C1 segment of cervical spinal cord (tissue), 14 donors: ENCODE measurements around the gene MCCC2.
A peak's percentile ranks its signal among the peaks of the same experiment; 100 is the strongest.
"Not testable (repeated sequence)": the region's sequence is repeated elsewhere in the genome, so short reads cannot be mapped to it uniquely, and the experiment has no call there.

ENCODE experiments used
- DNase-seq, 14 donors: peaks; one replicate each; lab custom pipeline; 2025; lab: John Stamatoyannopoulos, UW

MCCC2 gene

DNA sequence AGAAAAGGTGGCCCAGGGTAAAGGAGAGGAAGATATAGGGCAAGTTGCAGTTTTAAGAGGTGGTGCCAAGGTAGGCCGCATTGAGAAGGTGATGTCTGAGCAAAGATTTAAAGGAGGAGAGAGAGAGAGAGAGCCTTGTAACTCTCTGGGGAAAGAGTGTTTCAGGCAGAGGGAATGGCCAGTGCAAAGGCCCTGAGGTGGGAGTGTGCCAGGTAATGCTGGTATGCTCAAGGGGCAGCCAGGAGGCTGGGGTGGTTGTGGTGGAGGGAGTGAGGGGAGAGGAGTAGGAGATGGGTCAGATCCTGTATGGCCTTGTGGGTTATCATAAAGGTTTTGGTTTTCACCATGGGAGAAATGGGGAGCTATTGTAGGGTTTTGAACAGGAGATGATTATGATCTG is 9.9 kb downstream of the MCCC2 start:
- DNase-seq, result no peak

DNA sequence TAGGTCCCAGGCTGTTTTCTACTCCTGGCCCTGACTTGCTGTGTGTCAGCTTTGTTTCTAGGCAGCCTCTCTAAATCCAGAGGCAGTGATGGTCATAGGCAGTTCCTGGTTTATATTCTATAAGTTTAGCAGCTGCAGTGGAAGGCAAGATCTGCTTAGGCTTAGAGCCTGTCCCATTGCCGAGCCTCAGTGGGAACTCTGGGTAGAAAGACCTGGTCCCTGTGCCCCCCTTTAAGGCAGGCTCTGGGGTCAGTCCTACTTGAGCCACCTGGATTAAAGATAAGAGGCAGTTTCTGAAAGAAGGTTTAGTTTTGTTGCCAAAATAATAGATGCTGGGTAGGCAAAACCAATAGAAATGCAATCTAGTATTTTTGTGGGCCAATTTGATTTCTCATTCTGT is 13.6 kb downstream of the MCCC2 start:
- DNase-seq, result no peak

DNA sequence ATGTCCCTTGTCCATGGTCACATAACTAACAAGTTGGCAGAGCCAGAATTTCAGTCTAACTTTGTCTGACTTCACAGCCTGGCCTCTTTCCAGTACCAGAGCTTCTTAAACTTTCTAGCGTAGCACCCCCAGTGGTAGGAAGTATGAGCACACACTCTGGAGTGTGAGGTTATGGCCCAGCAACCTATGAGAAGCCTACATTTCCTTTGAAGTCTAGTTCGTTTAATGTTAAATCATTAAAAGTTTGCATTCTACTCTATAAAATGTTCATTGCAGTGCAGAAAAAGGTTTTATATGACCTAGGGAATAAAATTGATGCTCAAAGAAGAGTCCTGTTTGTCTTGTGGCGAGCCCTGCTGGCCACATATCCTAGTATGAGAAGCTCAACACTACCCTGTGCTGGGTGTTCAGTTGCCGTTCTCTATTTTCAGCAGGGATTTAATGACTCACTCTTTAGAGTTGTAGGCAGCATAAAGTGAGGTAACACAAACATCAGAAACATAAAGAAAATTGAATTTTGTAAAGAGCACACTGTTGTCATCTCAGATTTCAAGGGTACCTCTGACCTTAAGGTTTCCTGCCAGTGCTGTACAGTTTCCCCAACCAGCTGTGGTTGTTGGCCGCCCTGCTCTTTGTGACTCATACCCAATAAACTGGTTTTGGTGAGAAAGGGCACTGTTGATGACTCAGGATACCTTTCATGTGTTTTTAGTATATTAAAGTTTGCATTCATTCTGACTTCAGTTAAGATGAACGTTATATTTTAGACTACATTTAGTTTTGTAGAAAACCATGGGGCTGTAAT is 14.3 kb downstream of the MCCC2 start:
- DNase-seq, result peak in 1 of 14 donors; percentile 2

DNA sequence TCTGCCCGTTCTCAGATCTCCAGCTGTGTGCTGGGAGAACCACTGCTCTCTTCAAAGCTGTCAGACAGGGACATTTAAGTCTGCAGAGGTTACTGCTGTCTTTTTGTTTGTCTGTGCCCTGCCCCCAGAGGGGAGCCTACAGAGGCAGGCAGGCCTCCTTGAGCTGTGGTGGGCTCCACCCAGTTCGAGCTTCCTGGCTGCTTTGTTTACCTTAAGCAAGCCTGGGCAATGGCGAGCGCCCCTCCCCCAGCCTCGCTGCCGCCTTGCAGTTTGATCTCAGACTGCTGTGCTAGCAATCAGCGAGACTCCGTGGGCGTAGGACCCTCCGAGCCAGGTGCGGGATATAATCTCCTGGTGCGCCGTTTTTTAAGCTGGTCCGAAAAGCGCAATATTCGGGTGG is 22.8 kb downstream of the MCCC2 start:
- DNase-seq, result not testable (repeated sequence)

DNA sequence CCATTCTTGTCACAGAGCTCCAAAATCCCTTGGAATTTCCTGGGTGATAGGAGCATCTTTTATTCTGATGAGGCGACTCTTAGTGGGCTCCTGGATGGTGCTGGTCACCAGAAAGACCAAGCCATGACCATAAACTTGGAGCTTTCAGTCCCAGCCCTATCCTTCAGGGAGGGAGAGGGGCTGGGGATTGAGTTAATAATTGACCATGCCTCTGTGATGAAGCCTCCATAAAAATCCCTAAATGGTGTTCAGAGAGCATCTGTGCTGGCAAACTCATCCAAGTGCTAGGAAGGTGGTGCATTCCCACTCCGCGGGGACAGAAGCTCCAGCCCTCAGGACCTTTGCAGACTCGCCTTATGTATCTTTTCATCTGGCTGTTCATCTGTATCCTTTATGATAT is 28.7 kb downstream of the MCCC2 start:
- no peak for DNase-seq

DNA sequence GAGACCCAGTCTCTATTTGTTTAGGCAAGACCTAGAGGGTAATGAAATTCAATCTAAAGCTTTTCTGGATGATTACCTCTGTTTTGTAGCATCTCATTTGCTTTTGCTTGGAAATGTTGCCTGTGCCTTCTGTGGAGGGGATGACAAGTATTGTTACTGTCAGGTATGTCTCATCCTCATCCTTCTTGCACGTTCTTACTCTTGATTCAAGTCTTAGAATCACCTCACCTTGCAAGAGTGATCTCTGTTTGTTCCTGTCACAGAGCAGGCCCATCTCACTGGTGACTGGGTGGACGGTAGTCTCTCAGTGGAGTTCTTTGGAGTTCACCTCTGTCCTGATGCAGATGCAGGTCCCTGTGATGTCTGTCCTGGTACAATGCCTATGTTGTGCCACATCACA is 33.5 kb downstream of the MCCC2 start:
- no peak for DNase-seq

DNA sequence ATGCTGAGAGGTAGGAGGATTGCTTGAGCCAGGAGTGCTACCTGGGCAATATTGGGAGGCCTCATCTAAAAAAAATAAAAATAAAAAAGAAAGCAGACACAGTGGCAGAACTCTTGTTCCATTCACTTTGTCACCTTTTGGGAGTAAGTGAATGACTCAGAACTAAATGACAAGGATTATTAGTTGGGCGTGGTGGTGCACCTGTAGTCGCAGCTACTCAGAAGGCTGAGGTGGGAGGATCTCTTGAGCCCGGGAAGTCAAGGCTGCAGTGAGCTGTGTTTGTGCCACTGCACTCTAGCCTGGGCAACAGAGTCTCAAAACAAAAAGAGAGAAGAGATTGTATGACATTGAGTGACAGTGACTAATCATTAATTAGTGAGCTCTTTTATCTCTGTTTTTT is 34.1 kb downstream of the MCCC2 start:
- DNase-seq, result no peak

DNA sequence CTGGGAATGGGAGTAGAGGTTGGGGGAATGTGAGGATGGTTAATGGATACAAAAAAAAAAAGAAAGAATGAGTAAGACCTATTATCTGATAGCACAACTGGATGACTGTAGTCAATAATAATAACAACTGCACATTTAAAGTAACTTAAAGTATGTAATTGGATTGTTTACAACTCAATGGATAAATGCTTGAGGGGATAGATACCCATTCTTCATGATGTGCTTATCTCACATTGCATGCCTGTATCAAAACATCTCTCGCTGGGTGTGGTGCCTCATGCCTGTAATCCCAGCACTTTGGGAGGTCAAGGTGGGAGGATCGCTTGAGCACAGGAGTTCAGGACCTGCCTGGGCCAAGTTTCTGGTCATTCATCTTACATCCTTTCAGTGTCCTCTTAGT is 34.6 kb downstream of the MCCC2 start:
- DNase-seq, result no peak

DNA sequence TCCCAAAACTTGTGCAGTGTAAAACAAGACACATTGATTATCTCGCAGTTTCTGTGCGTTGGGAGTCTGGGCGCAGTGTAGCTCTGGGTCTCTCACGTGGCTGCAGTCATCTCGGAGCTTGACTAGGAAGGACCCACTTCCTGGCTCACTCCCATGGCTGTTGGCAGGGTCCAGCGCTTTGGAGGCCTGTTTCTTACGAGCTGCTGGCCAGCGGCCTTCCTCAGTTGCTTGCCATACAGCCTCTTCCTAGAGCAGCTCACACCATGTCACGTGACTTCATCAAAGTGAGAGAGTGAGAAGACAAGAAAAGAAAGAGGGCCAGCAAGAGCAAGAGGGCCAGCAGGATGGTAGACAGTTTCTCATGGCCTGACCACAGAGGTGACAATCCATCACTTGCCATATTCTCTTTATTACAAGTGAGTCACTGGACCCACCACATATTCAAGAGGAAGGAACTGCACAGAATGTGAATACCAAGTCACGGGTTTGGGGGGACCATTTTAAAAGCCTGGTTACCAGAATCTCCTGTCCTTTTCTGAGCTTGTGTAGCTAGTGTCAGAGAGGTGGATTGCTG is 36.2 kb downstream of the MCCC2 start:
- DNase-seq, result peak in 6 of 14 donors; percentile 3 to 54 (median 32)

DNA sequence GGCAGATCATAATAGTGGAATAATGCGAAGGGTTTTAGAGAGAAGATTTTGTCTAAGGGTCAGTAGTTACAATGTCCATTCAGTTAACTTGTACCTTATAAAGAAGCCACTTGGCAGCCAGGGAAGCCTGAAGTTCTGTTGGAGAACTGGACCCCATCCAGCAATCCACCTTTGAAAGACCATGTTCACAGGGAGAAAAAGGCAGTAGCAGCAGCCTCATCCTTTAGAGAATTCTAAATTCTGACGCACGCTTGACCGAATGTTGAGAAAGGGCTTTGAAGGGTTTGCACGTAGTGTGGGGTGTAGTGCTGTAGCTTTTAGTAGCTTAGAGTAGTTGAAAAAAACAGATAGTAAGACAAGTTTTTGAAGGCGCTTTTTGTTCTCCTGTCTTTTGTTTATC is 42.8 kb downstream of the MCCC2 start:
- DNase-seq, result peak in 2 of 14 donors; percentile 4 to 7

DNA sequence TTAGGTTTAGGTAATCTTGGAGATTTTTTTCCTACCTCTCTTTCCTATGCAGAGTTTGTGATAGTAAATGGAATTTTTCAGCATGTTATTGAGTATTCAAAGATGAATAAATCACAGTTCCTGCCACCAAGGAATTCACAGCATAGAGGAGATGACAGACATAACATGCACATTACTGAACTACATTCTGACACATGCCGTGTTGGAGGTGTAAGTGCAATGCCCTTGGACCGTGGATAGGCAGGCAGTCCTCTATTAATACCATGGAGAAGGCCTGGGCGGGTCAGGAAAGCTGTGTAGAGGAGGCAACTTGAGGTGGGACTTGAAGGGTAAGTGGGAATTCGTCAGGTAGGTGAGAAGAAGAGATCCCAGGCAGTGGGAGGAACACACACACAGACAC is 43.9 kb downstream of the MCCC2 start:
- no peak for DNase-seq

DNA sequence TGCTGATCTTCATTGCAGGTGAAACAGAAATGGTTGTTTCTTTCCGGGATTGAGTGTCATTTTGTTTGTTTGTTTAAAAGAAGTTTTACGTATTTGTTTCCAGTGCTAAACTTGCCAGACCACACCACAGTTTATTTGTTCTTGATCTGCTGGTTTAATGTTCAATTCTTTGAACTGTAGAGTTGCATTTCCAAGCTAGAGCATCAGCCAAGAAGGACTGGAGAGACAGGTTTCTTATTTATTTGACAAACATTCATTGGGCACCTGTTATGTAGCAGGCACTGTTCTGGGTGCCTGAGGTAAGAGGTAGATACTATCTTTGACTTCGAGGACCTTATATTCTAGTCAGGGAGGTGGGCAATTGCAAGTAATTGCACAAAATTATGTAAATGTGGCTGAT is 45.0 kb downstream of the MCCC2 start:
- DNase-seq, result no peak

DNA sequence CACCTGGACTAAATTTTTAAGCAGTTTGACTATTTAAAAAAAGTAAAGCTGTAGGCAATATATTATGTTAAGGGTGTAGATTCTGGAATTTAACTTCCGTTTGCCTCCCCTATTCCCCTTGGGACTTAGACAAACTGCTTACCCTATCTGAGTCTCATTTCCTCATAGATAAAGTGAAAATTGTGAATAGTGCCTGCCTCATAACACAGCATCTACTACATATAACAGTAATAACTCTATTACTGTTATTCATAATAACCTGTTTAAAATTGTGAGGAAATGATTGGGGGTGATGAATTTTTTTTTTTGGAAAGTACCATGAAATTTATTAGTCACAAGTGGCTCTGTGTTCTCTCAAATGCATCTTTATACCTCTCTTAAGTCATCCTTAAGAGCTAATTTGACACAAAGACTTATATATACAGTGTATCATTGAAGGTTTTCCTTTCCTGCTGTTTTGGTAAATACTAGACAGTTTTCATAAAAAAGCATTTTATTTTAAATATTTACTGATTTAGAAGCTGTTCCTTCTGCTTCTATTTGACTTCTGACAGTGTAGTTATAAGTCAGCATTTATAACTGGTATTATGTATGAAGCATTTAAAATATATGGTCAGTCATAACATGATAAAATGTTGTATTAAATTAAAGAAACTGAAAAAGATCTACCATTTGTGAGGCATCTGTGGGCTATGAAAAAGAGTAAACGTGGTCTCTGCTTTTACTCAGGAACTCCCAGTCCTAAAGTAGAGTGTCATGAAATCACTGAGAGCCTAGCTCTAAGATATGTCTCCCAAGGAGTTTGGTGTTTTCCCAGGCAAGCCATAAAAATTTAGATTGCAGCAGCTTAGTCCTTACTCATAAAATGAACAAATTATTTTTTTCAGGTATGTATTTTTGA is 46.4 kb downstream of the MCCC2 start:
- no peak for DNase-seq

DNA sequence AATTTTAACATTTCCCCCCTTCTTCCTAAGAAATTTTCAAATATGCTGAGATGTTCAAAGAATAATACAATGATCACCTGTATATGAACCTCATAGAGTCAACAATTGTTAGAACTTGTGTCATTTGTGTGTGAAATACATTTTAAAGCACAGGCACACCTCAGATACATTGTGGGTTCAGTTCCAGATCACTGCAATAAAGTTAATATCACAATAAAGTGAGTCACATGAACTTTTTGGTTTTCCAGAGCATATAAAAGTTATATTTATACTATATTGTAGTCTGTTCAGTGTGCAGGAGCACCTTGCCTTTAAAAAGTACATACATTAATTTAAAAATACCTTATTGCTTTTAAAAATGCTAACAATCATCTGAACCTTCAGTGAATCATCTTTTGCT is 50.0 kb downstream of the MCCC2 start:
- no peak for DNase-seq

DNA sequence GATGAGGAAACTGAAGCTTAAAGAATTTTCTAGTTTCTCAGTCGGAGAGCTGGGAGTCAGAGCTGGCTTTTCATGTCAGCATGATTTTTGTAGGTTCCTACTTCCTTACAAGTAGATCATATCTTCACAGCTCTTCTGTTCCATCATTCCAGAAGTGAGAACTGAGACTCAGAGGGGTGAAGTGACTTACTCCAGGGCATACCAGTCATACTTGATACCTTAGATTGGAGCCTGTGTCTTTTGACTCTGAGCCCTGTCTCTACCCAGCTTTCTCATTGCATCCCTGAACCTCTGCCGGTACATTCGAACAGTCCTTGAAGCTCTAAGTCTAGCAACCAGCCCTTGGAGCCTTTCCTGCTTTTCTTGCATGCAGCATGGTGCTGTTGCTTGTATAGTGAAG is 53.3 kb downstream of the MCCC2 start:
- DNase-seq, result no peak

DNA sequence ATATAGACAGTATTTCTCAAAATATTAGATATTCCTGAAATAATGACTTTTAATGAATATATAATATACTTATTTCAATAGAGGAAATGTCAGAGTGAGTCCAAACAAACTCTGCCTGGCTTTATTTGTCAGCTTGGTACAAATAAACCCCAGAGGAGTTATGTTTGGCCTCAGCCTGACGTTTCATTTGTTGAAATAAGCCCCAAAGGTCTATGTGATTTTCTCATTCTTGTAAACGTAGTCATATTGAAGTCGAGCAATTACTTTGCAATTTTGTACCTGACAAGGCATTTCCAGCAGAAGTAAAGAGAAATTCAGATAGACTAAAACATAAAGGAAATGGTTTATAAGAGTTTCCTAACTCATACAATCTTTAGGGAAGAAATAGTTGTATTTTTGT is 57.9 kb downstream of the MCCC2 start:
- no peak for DNase-seq

DNA sequence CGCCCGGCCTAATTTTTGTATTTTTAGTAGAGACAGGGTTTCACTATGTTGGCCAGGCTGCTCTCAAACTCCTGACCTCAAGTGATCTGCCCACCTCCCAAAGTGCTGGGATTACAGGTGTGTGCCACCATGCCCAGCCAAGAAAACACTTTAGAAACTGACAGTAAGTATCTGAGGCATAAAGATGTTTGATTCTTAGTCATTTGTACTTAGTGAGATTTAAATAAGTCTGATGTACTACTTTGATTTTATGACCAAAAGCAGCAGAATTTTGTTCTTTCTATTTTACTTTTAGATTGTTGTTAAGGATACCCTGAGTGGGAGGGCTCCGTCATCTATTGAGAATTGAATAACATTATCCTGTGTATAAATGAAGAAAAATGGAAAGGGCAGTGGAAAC is 63.8 kb downstream of the MCCC2 start:
- DNase-seq, result not testable (repeated sequence)

DNA sequence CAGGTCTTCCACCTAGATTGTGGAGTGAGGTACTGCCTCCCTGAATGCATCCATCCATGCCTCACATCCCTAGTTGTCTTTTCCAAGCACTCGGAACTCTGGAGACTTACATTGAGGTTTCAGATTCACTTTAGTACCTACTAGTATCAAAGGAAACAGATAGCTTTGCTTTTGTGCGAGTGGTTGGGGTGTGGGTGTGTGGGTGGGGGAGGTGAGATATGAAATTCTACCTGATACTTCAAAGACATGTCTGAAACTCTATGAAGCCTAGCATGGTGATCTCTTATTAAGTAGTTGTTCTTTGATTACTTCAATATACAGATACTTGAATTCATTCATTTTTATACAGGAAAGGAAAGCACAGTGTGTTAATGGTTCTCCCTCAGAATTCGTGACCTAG is 64.4 kb downstream of the MCCC2 start:
- no peak for DNase-seq

DNA sequence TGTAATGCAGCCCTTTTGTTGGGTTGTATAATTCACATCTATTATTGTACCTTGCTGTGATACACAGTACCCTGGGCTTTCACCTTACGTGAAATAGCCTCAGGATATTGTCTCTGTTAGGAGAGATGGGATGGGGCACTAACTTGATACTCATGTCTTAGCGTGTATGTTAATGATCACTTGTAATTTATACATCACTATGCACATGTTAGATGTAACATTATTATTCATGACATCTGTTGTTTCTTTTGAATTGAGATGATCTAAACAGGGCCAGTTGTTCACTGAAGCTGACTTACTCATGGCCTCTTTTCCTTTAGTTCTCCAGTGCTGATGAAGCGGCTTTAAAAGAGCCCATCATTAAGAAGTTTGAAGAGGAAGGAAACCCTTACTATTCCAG is 65.2 kb downstream of the MCCC2 start:
- DNase-seq, result no peak

DNA sequence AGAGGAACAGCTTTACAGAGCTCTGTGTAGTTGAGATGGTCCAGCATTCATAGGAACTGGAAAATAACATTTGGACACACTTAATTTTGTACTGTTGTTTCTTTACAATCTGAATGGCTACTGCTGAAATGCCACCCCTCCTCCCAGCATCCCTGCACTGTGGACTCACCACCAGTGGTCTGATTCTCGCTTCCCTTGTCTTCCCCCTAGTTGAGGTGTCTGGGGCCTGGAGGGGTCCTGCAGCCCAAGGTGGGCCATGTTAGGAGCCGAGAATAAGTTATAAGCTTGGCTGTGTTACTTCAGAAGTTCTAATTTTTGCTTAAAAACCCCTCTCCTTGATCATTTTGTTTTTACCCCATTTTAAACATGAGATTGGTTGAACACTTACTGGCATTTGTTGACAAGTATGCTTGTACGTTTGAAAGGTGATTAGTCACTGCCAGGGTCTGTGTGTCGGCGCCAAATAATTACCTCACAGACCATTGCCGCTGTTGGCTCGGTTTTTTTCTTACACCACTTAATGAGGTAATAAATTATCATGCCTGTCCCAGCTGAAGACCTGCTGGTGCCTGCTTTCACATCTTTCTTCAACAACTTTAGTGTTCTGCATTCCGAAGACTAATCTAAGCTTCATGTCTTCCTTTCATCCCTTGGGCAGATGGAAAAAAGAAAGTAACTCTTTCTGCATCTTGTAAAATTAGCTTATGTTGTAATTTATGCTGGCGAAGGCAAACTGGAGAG is 65.8 kb downstream of the MCCC2 start:
- peak in 5 of 14 donors; percentile 11 to 30 (median 18) for DNase-seq

DNA sequence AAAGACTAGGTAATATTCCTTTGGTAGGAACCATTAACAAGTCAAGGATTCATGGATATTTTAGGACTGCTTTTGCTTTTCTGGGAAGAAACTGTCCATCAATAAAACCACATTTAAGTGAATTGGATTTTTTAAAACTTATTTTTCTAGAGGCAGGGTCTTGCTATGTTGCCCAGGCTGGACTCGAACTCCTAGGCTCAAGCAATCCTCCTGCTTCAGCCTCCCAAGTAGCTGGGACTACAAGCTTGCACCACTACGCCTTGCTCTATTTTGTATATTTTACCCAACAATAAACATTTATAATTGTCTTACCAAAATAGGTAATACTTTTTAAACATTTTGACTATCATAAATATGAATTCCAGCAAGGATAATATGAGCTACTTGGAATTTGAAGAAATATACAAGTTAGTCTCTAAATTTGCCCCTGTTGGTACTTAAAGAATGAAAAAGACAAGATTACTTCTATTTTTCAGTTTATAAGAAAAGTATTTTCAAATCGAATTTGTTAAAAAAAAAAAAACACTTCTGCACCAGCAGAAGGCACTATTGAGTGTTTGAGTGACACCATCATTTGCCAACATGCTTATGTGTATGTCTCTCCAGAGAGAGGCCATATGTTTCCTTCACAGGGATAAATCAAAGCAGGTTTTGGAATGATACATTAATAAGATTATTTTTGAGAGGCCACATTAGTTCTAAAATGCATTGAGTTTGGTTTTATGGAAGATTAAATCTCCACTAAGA is 71.9 kb downstream of the MCCC2 start:
- DNase-seq, result no peak
